WI38 (cell line): ENCODE measurements around the gene C4BPB.

Source experiments
- H3K4me3 ChIP-seq: 2 replicates; pipeline ENCODE4 v1.5.1; 2011; ENCODE audit warnings: low read depth, mild to moderate bottlenecking, control low read depth, low read length
- TF ChIP-seq, protein P1 (sequence below): IDR thresholded peaks from 2 replicates; pipeline ENCODE4 v1.5.1; 2012; ENCODE audit warnings: low read depth, mild to moderate bottlenecking, control low read depth, low read length

Gene C4BPB

DNA sequence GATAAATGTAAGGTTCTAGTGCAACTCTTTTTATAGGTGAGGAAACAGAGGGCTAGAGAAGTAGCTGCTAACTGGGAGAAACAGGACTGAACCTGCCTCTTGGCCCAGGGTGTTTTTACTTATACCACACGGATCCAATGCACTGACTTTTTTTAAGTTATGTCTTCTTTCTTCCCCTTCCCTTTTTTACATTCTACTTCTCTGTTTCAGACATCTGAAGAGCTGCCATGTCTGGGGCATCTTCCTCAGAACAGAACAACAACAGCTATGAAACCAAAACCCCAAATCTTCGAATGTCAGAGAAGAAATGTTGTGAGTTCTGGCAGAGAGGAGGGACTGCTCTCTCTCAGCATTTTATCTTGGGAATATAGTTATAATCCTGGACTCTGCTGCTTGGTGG lies 34.2 kb upstream of the C4BPB start:
- no peak overlapping the region for H3K4me3 ChIP-seq
- TF ChIP-seq, protein P1, sequence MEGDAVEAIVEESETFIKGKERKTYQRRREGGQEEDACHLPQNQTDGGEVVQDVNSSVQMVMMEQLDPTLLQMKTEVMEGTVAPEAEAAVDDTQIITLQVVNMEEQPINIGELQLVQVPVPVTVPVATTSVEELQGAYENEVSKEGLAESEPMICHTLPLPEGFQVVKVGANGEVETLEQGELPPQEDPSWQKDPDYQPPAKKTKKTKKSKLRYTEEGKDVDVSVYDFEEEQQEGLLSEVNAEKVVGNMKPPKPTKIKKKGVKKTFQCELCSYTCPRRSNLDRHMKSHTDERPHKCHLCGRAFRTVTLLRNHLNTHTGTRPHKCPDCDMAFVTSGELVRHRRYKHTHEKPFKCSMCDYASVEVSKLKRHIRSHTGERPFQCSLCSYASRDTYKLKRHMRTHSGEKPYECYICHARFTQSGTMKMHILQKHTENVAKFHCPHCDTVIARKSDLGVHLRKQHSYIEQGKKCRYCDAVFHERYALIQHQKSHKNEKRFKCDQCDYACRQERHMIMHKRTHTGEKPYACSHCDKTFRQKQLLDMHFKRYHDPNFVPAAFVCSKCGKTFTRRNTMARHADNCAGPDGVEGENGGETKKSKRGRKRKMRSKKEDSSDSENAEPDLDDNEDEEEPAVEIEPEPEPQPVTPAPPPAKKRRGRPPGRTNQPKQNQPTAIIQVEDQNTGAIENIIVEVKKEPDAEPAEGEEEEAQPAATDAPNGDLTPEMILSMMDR, result no peak

DNA sequence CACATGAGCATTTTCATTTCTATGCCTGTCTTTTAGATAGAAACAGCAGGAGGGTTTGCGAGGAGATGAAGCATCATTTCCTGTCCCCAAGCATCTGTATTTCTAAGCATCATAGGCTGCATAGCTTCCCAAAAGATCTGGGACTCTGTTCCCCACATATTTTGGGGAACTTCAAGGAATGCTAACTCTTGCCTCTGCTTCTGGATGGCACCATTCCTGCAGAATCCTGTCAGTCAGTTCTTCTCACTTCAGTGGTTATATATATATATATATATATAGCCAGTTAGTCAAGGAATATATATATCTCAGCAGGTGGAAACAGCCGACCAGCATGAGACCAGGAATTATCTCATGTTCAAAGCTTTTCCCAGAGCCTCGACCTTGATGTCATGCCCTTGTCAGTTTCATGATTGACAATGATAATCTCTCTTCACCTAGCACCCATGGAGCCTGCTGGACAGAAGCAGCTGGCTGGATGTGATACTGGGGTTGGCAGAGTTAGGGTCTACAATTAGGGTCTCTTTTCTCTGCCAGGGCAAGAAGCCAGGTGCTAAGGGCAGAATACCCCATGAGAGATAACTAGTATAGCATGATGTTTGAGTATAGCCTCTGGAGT lies 33.2 kb upstream of the C4BPB start:
- TF ChIP-seq, protein P1, result no peak
- H3K4me3 ChIP-seq, result no peak overlapping the region

DNA sequence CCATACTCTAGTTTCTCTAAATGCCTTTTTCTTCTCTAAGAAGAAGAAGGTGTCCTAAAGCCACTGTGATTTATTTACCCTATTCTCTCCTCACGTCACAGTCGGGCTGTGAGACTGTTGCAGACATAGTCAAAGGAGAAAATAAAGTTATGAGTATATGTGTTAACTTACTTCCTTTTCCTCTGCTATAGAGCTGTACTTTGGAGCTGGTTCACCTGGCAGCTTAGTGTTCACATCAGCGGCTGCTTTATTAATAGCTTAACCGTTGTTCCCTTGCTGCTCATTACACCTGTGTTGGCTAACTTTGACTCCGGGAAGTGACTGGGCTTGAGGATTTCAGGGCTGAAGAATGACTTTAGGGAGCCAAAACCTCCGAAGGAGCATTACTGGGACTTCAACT lies 32.0 kb upstream of the C4BPB start:
- TF ChIP-seq, protein P1, result no peak

DNA sequence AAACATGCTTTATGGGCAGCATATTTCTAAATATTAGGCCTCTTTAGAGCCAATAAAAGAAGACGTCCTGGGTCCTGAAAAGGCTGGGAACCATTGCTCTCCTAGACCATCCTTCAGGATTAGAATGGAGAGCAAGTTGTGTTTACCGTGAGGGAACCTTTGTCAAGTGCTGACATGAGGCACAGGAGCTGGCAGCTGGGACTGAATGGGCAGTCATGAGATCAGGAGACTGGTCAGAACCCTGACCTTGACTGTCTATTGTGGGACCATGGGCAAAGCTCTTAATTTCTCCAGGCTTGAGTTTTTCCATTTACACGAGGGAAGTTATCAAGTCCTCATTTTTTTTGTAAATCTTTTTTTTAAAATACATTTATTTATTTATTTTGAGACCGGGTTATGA lies 30.4 kb upstream of the C4BPB start:
- TF ChIP-seq, protein P1, result no peak
- no peak overlapping the region for H3K4me3 ChIP-seq

More for the DNA sequence above, 32.0 kb upstream of the C4BPB start:
- H3K4me3 ChIP-seq, result no peak overlapping the region

DNA sequence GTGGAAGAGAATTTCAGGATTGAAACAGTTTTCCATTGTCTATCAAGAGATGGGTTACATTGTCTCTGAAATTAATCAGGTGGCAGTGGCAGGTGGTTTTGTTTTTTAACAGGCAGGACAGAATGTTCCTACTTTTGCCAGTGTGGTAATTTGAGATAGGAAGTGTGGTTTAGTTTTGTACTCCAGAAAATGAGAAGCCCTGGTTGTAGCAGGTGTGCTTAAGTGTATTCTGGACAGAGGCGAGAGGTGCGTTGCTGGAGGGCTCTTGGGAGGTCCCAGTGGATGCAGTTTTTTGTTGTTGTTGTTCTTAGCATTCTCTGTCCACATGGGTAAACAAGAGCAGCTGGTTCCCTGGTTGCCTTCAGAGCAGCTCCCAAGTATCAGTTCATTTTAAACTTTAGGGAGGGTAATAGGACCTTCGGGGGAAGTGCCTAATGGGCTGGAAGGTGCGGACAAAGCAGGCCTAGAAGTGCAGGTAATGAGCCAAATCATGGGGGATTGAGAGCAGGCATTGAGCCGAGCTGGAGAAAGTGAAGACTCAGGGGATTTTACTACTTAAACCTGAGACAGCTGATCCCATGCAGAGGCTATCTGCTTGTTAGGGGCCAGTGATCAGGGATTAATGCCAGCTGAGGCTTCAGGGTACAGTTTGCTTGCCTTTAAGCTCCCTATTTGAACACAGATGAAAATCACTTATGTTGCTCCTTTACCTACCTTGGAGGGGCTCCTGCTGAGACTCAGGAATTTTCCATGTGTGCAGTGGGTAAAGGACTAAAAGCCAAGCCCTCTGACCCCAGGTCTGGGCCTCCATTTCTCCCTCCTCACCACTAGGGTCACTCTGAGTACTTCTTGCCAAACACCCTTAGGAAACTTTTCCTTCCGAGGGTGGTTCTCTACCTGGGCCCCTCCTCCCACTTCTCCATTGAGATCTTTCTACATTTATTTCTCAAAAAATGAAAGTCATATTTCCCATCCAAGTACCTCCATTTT lies 29.5 kb upstream of the C4BPB start:
- H3K4me3 ChIP-seq, result no peak overlapping the region
- TF ChIP-seq, protein P1, result no peak

DNA sequence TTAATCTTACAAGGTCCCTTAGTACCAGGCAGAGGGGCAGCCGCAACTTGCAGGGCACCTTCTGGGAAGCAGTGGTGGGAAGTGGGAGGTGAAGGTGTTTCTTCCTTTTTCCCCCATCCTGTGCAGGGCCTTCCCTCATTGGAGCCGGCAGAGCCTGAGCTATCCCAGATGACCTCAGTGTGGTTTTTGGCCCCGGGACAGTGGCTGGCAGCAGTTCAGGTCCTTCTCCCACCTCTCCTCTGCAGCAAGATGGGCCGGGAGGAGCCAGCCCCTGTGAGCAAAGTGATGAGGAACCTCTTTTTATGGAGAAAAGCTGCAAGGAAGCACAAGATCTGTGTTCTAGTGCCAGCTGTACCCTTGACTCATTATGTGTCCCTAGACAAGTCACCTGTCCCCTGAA lies 28.8 kb upstream of the C4BPB start:
- TF ChIP-seq, protein P1, result no peak
- H3K4me3 ChIP-seq, result no peak overlapping the region

DNA sequence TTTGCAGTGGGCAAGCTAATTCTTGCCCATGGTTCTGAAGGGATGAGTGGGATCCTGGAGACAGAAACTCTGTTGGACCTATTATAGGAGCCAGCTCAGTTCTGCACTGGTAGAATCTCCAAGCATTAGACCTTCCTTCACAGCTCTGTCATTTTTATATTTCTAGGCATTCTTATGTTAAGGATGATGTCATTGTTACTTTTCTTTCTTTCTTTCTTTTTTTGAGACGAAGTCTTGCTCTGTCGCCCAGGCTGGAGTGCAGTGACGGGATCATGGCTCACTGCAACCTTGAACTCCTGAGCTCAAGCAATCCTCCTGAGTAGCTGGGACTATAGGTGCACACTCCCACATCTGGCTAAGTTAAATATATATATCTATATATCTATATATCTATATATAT lies 28.1 kb upstream of the C4BPB start:
- no peak overlapping the region for H3K4me3 ChIP-seq
- TF ChIP-seq, protein P1, result no peak
